DMS79 treated with DMSO at 0.1 percent for 48 hours (cell line): ENCODE measurements around the gene IFT57.

Source experiments
- DNase-seq: peaks from one replicate; lab custom pipeline; 2025; lab: John Stamatoyannopoulos, UW

IFT57 gene

DNA sequence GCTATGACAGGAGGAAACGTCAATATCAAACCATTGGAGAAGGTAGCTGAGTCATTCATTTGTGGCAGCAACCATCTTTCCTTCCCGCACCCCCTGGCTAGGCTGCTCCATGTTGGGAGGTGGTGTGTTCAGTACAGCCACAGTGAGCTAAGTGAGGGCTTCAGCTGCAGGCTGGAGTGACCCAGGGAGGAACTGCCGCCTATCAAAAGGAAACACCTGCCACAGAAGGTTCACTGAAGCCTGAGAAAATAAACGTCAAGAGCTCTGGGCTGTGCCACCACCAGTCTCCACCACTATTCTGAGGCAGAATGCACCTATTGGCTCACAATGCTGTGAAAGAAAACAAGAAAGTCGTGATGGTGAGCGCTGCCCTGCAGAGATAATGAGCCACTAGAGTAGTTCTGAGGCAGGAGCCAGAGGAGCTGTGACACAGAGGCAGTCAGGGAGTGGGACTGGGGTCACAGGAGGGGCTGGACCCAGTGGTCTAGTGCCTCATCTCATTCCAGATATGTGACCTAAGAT lies 96.6 kb downstream of the IFT57 start:
- peak; percentile 80 for DNase-seq

DNA sequence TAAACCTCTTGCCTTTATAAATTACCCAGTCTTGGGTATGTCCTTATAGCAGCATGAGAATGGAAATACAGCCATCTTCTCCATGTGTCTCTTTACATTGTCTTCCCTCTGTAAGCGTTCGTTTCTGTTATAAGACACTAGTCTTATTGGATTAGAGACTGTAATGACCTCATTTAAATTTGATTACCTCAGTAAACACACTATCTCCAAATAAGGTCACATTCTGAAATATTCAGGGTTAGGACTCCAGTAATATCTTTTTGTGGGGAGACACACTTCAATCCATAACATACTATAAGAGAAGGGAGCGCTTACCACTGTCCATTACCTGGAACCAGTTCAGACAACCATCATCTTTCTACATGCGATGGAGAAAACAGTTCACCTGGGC lies 97.1 kb downstream of the IFT57 start:
- DNase-seq = no peak

DNA sequence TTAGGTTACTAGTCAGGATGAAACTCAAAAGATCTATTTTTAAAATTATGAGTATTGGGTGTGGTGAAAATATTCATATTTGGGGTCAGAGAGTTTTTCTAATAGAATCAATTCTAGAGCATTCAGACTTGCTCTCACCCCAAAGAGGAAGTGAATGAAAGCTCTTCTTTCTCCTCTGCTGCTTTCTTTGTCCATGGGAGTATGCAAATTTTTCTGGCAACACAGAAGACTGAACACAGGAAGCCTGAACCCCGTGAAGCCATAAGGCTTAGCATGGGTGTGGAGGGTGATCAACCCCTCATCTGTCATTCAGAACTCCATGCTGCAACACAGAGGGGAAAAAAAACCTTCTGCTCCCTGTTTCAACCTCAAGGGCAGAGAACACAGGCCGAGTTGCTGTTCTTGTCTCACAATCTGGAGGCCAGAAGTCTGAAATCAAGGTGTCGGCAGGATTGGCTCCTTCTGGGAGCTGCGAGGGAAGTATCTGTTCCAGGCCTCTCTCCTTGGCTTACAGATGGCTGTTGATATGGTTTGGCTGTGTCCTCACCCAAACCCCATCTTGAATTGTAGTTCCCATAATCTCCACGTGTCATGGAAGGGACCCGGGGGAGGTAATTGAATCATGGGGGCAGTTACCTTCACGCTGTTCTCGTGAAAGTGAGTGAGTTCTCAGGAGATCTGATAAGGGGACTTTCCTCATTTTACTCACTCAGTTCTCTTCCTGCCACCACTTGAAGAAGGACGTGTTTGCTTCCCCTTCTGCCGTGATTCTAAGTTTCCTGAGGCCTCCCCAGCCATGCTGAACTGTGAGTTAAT lies 97.7 kb downstream of the IFT57 start:
- DNase-seq = no peak

DNA sequence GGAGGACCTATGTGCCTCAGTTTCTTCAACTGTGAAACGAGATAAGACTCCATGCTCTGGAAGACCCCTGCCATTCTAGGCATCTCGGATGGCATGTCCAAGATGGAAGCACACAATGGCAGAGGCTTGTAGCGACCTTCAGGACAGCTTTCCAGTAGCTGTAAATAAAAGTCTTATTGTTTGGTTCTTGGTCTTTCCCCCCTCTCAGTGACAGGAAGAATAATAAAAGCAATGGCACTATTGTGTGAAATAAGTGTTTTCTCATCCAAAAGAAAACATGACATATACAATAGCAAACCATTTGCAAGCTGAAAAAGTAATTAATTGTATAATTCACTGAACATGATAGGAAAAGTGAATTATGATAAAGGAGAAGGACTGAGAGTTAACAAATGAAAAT lies 98.9 kb downstream of the IFT57 start:
- DNase-seq = no peak

DNA sequence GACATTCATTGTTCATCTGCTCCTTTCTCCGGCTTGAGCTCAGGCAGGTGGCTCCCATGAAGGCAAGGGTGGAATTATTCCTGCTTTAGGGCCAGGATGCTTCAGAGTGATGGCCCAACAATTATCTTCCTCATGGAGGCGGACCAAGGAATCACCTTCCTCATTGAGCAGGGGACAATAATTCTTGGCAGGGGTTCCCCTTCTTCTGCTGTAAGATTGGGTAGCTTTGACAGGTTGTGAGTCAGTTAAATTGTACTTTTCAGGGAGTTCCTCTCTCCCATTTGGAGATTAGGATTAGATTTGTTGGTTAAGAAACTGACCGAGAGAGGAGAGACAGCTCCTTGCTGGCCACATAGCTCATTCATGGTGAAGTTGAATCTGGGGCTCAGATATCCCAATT lies 99.9 kb downstream of the IFT57 start:
- no peak for DNase-seq

DNA sequence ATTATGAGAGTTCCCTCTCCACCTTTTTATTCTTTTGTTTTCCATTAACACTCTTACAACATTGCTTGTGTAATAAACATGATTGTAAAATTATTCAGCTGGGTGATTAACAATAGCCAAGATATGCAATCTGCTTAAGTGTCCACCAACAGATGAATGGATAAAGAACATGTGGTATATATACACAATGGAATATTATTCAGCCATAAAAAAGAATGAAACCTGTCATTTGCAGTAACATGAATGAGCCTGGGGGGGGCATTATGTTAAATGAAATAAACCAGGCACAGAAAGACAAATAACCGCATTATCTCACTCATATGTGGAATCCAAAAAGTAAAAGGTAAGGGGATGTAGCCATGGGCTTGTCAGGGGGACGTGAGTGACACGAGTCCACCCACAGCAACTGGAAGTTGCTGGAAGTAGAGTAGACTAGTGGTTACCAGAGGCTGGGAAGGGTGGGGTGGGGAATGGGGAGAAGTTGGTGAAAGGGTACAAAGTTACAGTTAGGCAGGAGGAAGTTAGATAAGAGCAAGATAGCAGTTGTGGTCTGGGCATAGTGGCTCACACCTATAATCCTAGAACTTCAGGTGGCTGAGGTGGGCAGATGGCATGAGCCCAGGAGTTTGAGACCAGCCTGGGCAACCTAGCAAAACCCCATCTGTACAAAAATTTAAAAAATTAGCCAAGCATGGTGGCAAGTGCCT lies 102.7 kb downstream of the IFT57 start:
- no peak for DNase-seq

DNA sequence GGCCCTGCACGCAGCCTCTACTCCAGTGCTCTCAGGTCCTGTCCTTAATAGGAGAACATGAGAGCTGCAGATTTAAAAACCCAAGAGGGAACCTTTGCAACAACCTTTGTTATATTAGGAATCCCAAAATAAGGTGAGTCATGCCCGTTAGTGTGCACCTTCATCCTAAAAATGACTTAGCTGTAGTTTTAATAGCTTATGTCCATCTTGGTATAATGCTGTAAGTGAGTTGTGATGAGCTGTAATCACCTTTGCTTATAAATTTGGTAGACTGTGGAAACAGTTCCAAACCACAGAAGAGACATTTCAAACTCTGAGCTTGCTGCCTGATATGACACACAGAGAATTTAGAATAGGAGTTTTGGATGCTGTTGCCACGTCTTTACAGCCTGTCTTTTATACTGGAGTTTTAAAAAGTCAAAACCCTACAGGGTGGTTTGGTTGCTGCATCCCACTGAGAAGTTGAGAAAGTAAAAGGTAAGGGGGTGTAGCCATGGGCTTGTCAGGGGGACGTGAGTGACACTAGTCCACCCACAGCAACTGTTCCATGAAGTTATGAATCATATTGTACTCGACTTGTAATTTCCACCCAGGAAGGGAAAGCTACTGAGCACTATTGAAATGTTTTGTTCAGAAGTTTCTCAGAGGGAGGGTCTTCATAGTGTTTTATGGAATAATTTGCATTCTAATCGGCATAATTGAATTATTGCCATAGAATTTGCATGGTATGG lies 104.0 kb downstream of the IFT57 start:
- DNase-seq = no peak

DNA sequence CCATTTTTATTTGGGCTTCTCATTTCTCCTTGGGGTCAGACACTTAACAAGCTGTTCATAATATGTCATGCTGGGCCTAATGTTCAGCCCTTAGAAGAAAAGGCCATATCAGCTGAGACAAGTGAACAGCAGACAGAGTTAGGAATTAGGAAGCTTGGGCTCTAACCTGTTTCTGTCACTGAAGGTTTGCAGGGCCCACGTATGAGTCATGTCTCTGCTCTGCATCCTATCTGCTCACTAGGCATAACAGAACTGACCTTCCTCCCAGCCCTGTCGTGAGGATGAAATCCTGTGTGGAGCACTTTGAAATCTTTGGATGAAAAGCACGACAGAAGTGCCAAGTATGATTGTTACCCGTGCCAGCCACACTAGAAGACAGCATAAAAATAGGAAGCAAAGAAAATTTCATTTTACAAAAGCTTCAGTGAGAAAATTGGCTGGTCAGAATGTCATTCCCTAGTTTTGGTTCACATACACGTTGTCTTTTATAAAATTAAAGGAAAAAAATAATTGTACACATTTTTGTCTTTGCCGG lies 104.9 kb downstream of the IFT57 start:
- DNase-seq = no peak

DNA sequence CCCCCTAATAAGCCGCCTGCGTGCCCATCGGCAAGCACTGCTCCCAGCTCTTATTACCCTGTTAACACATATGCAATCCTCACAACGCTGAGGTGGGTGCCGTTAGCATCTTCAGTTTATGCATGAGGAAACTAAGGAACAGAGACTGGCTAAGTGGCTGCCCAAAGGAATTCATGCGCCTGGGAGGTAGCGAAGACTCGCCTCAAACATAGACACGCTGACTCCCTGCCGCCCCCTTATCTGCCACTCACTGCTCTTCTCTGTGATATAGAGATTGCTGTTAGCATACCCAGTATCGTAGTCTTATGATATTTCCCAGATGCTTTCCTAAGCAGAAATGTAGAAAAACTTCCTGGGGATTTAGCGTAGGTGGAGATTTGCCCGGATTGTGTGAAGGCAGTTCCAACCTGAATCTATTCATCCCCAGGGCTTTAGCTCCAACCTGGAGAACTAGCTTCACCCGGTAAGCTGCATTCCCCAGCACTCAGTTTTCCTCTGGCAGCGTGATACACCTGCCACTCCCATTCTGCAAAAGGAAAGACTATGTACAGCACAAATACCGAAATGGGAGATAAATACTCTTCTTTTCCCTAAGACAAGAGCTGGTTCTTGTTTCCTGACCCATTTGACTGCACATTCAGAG lies 107.7 kb downstream of the IFT57 start:
- DNase-seq = no peak

DNA sequence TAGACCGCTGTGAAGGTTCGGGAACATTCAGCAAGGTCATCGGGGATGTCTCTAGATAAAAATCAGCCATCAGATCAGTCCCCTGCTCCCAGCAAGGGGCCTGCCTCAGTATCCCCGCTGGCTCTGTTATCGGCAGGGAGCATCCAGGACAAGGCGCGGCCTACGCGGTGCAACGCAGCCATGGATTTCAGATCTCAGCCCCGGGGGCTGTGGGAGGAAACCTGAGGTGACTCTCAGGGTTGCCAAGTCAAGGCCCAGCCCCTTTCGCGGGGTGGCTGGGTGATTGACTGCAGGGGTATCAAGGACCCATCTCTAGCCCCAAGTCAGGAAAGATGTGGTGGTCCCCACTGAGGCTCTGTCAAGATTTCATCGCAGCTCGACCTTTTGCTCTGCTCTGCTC lies 108.2 kb downstream of the IFT57 start:
- DNase-seq = no peak

DNA sequence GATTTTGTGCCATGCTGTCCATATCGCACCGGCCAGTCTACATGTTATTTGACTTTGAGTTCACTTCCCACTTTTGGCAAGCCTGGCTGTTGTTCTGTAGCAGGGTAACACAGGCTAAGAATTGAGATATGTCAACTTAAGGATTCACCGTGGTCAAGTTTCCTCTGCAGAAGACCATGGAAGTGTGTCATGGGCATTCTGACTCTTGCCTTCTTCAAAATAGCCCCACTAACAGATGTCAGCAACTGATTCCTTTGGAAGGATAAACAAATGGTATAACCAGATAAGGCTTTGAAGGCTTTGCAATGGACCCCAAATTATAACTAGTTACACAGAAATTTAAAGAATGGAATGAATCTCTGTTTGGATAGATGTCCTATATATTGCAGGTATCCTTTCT lies 111.3 kb downstream of the IFT57 start:
- DNase-seq = no peak
